Uterus (tissue), 4 donors: ENCODE measurements around the gene FZR1. TPM values are rescaled to one million over a fixed set of nuclear protein-coding genes. Genes with fewer than 3 reads are reported as not detected.

Source experiments
- DNase-seq, 2 donors: peaks; one replicate each; pipeline ENCODE4 v3.0.0-alpha.2; 2019 to 2020
- H3K27ac ChIP-seq, 2 donors: fragments of 200-600 bp; sonication (generic); 1 replicate in 1 of 2; 2 replicates in 1 of 2; pipeline ENCODE4 v1.5.1; 2016 to 2018
- H3K27me3 ChIP-seq, 2 donors: fragments of 200-600 bp; sonication (generic); one replicate each; pipeline ENCODE4 v1.5.1; 2018 to 2019; ENCODE audit warnings: control low read depth in 1 of 2
- H3K36me3 ChIP-seq, 2 donors: fragments of 200-600 bp; sonication (generic); one replicate each; pipeline ENCODE4 v1.5.1; 2019; ENCODE audit warnings: control low read depth in 1 of 2
- H3K4me1 ChIP-seq, 2 donors: fragments of 200-600 bp; sonication (generic); one replicate each; pipeline ENCODE4 v1.5.1; 2018 to 2019; ENCODE audit warnings: control low read depth in 1 of 2
- H3K4me3 ChIP-seq, 2 donors: fragments of 200-600 bp; sonication (generic); 1 replicate in 1 of 2; 2 replicates in 1 of 2; pipeline ENCODE4 v1.5.1; 2018 to 2019; ENCODE audit warnings: mild to moderate bottlenecking in 1 of 2
- H3K9me3 ChIP-seq, 2 donors: fragments of 200-600 bp; sonication (generic); one replicate each; pipeline ENCODE4 v1.5.1; 2019; ENCODE audit warnings: control low read depth in 1 of 2
- POLR2A ChIP-seq, 2 donors: fragments of 450-650 bp; IDR thresholded peaks; one replicate each; pipeline ENCODE4 v1.6.1; 2016; ENCODE audit warnings: antibody characterized with exemption in 2 of 2, mild to moderate bottlenecking in 1 of 2, moderate library complexity in 1 of 2
- intact Hi-C: fragments of 100-400 bp; cut with DNase I; formaldehyde crosslinking; loops from one replicate; pipeline ENCODE4 v1.15.1; 2023; ENCODE audit warnings: low total_unique reads
- total RNA-seq, 4 donors: library from RNA; depleted of rRNA in 3 of 4; stranded (reverse); fragments of >200 nt in 3 of 4; gene quantifications; one replicate each; pipeline versions ENCODE4 v1.1.0 to v1.2.4, GENCODE V29; 2014 to 2023
- TF ChIP-seq, protein P1 (sequence below), 4 experiments: fragments of 200-600 bp in 2 of 4; fragments of 450-650 bp in 2 of 4; sonication (generic) in 2 of 4; IDR thresholded peaks; one replicate each; pipeline ENCODE4 v1.5.1; 2016 to 2019; ENCODE audit warnings: antibody characterized with exemption in 4 of 4, mild to moderate bottlenecking in 2 of 4, moderate library complexity in 1 of 4
- donor health status: DM: yes; HTN: yes; CAD: no.

The FZR1 gene
- total RNA-seq, 4 donors from 2014 or later, result 3.8 to 70.8 (median 33.0) TPM

DNA sequence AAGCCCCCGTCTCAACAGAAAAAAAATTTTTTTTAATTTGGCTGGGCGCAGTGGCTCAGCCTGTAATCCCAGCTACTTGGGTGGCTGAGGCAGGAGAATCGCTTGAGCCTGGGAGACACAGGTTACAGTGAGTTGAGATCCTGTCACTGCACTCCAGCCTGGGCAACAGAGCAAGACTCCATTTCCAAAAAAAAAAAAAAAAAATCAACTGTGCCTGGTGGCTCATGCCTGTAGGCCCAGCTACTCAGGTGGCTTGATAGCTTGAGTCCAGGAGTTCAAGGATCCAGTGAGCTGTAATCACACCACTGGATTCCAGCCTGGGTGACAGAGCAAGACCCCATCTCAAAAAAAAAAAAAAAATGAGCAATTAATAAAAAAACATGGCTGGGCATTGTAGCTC lies 4.3 kb upstream of the FZR1 start:
- intact Hi-C loops, result no loop called here
- H3K27me3 ChIP-seq, result no peaks in the 10 kb centered on the region
- H3K4me1 ChIP-seq, result peaks cover 0 to 6% of the 10 kb centered on the region in 2 donors
- no peak for DNase-seq
- H3K4me3 ChIP-seq, result no peak overlapping the region
- TF ChIP-seq, protein P1, sequence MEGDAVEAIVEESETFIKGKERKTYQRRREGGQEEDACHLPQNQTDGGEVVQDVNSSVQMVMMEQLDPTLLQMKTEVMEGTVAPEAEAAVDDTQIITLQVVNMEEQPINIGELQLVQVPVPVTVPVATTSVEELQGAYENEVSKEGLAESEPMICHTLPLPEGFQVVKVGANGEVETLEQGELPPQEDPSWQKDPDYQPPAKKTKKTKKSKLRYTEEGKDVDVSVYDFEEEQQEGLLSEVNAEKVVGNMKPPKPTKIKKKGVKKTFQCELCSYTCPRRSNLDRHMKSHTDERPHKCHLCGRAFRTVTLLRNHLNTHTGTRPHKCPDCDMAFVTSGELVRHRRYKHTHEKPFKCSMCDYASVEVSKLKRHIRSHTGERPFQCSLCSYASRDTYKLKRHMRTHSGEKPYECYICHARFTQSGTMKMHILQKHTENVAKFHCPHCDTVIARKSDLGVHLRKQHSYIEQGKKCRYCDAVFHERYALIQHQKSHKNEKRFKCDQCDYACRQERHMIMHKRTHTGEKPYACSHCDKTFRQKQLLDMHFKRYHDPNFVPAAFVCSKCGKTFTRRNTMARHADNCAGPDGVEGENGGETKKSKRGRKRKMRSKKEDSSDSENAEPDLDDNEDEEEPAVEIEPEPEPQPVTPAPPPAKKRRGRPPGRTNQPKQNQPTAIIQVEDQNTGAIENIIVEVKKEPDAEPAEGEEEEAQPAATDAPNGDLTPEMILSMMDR (IDR thresholded peaks at IDR 0.05), result no peak
- TF ChIP-seq POLR2A (IDR thresholded peaks at IDR 0.05), result no peak
- no peaks in the 10 kb centered on the region for H3K9me3 ChIP-seq
- no peaks in the 10 kb centered on the region for H3K36me3 ChIP-seq
- H3K27ac ChIP-seq, result no peak overlapping the region

DNA sequence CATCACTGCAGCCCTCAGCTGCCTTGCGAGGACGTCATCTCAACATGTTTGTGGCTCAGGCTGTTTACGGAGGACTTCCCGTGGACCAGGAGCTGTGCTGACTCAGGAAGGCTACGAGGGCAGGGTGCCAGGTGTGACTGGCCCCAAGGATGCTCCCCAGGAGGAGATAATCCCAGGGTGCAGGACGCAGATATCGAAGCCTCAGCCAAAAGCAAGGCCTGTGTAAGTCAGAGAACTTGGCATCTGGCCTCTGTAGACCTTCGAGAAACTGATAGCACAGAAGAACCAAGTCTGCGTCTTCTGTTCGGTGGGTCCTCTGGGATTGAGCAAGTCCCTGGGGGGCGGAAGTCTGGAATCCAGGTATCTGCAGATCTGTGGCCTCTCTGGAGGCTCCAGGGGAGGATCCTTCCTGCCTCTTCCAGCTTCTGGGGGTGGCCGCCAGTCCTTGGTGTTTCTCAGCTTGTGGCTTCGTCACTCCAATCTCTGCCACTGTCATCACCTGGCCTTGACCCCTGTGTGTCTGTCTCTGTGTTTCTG lies 3.0 kb upstream of the FZR1 start:
- no peak for DNase-seq
- TF ChIP-seq POLR2A (IDR thresholded peaks at IDR 0.05), result no peak
- TF ChIP-seq, protein P1 (IDR thresholded peaks at IDR 0.05), result no peak
- intact Hi-C loops, result no loop called here
- no peaks in the 10 kb centered on the region for H3K9me3 ChIP-seq
- no peak overlapping the region for H3K27ac ChIP-seq
- H3K27me3 ChIP-seq, result no peaks in the 10 kb centered on the region
- no peak overlapping the region for H3K4me3 ChIP-seq
- H3K36me3 ChIP-seq, result no peaks in the 10 kb centered on the region
- peaks cover 0 to 10% of the 10 kb centered on the region in 2 donors for H3K4me1 ChIP-seq

DNA sequence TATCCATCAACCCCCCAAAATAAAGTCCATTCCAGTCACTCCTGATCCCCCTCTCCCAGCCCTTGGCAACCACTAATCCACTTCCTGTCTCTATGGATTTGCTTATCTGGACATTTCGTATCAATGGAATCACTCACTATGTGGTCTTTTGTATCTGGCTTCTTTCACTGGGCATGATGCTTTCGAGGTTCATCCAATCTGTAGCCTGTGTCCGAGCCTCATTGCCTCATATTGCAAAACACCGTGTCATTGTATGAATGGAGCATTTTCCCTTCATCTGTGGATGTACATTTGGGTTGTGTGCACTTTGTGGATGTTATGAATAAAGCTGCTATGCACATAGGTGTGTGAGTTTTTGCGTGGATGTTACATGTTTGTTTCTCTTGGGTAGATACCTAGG lies 1.4 kb upstream of the FZR1 start:
- intact Hi-C loops, result no loop called here
- TF ChIP-seq POLR2A (IDR thresholded peaks at IDR 0.05), result no peak
- TF ChIP-seq, protein P1 (IDR thresholded peaks at IDR 0.05), result no peak
- Histone ChIP-seq H3K4me1 (peaks cover 0 to 5% of the 10 kb centered on the region in 2 donors), H3K4me3 (no peak overlapping the region), H3K9me3 (no peaks in the 10 kb centered on the region), H3K27ac (no peak overlapping the region), H3K27me3 (no peaks in the 10 kb centered on the region), H3K36me3 (no peaks in the 10 kb centered on the region)
- DNase-seq, result no peak

DNA sequence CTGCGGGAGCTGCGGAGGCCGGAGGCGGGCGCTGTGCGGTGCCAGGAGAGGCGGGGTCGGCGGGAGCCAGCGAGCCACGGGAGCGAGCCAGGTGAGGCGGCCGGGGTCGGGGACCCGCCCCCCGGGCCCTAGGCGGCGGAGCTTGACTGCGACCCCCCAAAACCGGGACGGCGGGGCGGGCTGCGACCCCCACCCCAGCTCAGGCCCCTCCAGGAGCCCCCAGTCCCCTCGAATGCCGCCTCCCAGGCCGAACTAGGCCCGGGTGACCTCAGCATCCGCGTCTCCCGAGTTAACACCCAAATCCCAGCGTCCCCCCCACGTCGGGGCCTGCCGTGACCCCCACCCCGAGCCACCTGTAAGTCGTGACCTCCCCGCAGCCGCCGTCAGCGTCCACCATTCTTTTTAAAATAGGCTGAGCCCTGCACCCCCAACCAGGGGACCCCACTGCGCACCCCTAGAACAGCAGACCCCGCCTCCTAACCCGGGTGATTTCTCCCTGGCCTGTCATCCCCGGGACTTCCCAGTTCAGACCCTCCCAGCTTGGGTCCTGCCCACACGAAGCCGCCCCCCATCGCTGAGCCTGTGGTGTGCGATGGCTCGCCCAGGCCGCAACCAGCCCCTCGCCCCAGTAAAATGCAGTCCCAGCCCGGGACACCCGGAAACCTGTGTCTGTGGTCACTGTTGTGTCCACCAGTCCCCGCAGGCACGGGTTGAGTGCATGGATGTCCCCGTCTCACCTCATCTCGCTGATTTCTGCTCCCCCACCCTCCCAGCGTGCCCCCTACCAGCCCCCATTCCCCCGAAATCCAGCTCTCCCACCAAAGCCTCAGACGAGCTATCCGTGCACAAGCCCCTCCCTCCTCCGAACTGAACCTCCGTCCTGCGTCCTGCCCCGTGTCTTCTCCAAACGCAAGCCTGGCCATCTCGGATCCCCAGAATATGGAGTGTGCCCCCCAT lies 551 bp downstream of the FZR1 start:
- H3K4me1 ChIP-seq, result peaks cover 0 to 3% of the 10 kb centered on the region in 2 donors
- DNase-seq, result peak in 1 of 2 donors; percentile 54
- TF ChIP-seq POLR2A (IDR thresholded peaks at IDR 0.05), result no peak
- TF ChIP-seq, protein P1 (IDR thresholded peaks at IDR 0.05), result no peak
- no peaks in the 10 kb centered on the region for H3K27me3 ChIP-seq
- H3K36me3 ChIP-seq, result no peaks in the 10 kb centered on the region
- H3K4me3 ChIP-seq, result peak overlapping the region; percentile 56 to 100
- H3K9me3 ChIP-seq, result no peaks in the 10 kb centered on the region
- peak overlapping the region; percentile 79 to 90 for H3K27ac ChIP-seq
- intact Hi-C loops, result no loop called here
